Measurements from ENCODE around the gene STX18.

Gene STX18

DNA sequence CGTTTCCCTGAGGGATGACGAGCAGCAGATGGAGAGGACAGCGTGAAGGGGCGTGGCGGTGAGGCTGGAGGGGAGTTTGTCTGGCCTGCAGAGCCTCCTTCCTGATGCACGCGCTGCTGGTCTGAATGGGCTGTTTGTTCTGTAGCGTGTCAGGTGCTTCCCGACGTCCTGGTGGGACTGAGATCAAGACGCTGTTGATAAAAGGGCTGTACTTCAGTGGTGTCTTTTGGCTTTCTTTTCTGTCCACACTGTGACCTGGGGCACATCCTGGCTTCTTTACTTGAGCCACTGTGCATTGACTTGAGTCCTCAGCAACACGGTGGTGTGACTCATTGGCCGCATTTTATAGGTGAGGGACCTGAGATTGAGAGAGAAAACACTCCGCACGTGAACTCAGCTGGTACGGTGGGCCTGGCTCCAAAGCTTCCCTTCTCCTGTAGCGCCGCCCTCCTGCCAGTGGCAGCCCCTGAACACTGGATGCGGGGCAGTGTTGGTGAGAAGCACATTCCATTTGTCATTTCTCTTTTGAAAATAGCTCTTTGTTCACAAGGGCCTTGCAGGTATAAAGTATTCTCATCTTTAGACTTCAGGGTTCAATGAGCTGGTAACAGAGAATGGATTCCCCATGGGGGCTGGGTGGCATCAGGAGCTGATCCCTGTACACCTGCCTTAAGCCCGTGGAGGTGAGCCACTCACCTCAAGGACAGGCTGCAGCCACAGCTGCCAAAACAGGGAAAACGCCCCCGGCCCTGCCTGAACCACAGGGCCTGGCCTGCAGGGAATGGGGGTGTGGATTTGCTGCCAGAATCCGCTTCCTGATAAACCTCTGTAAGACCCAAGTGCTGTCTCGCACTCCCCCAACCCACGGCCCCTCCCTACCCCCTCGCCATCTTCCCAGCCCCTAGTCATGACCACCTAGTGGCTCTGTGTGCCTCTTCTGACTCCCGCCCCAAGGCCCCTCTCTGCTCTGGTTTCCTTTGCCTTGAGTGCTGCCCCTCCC is 125.7 kb downstream of the STX18 start:
- DNase-seq, result no peak

- DNase-seq, result no peak
Observed at GRCh38 chr4:4415107-4415805, 126.6 kb downstream of the STX18 start.

- DNase-seq, result no peak
Observed at GRCh38 chr4:4413806-4414205, 128.0 kb downstream of the STX18 start.

GRCh38 chr4:4413373-4413725 is 128.5 kb downstream of the STX18 start:
- DNase-seq, result no peak

- DNase-seq, result no peak
Observed at GRCh38 chr4:4412641-4413372, 129.0 kb downstream of the STX18 start.

- no peak for DNase-seq
Observed at GRCh38 chr4:4411906-4412305, 129.9 kb downstream of the STX18 start.

GRCh38 chr4:4410271-4410670 is 131.6 kb downstream of the STX18 start:
- DNase-seq, result no peak

- no peak for DNase-seq
Observed at GRCh38 chr4:4409416-4410115, 132.3 kb downstream of the STX18 start.

GRCh38 chr4:4408576-4409335 is 133.1 kb downstream of the STX18 start:
- no peak for DNase-seq

DNA sequence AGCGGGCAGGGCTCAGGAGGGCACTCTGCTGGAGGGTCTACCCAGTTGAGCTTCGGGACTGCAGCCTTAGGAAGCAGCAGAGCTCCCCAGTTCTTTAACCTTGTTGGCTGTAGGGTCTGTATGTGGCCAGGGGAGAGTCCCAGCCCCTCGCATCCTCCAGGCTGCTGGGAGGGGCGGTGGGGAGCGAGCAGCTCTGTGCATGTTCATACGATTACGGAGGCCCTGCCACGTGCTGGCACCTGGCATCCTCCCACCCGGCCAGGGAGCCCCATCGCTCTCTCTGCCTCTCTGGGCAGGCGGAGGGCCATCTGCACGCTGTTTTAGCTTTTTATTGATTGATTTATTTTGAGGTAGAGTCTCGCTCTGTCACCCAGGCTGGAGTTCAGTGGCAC is 133.7 kb downstream of the STX18 start:
- DNase-seq, result no peak

- DNase-seq, result no peak
Observed at GRCh38 chr4:4407299-4408131, 134.3 kb downstream of the STX18 start.

DNA sequence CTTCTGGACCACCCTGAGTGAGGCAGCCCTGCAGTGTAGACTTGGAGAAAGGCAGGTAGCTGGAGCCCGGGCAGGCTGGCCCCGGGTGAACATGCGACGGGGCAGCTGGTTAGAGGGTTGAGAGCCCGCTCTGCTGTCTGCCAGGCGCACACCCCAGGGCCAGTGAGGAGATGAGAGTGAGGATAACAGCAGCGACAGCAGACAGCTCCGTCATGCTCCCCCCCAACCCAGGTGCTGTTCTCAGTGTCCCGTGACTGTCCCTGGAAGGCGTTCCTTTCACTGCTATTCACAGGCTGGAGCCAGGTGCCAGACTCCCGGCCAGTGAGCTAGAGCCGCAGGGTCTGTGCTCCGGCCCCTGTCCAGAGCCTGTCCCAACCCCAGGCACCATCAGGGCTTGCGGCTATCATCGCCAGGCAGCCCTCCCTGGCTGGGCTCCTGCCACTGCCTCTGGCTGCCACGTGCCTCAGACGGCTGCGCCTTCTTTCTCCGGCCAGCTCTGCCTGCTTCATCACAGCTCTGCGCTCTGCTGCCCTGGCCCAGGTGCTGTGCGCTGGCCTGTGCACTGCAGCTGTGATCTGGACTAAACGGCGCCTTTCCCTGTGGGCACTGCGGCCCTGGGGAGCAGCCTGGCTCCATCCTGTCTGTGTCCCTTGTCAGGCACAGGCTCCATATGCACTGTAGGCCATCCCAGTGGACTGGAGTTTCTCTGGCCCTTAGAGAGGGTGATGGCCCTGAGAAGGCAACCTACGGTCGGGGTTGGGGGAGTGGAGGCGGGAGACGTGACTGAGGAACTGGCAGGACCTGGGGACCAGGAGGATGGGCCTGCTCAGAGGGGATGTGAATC is 135.2 kb downstream of the STX18 start:
- DNase-seq, result no peak

- DNase-seq, result no peak
Observed at GRCh38 chr4:4405358-4405962, 136.4 kb downstream of the STX18 start.

DNA sequence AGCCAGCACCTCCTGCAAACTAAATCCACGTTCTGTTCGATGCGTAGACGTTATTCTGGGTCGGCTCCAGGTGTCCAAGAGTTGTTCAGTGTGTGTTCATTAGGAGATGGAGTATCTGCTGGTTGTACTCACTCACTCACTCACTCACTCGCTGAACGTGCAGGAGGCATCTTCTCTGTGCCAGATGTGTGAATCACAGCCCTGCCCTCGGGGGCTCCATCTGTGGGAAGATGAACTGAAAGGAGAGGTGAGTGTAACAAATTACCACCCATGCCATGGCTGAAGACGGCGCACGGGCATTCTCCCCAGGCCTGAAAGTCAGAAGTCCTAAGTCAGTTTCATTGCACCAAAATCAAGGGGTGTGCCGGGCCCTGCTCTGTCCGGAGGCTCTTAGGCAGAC is 138.9 kb downstream of the STX18 start:
- no peak for DNase-seq

DNA sequence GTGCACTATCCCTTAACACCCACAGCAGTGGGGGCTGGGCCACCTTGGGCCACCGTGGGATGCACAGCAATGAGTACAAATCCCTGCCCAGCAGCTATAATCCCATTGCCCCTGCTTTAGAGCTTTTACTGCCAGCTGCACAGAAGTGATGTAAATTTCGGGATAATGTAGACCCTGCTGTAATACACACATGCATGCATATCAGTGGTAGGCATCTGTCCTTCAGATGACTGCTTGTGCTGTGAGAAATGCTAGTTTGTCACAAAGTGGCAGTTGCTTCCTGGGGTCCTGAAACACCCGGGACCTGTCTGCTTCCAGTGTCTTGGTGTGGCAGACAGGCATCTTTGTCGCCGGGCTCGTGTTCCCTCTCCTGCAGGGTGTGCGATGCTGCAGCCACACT is 140.8 kb downstream of the STX18 start:
- no peak for DNase-seq

- no peak for DNase-seq
Observed at GRCh38 chr4:4398430-4398829, 143.4 kb downstream of the STX18 start.

DNA sequence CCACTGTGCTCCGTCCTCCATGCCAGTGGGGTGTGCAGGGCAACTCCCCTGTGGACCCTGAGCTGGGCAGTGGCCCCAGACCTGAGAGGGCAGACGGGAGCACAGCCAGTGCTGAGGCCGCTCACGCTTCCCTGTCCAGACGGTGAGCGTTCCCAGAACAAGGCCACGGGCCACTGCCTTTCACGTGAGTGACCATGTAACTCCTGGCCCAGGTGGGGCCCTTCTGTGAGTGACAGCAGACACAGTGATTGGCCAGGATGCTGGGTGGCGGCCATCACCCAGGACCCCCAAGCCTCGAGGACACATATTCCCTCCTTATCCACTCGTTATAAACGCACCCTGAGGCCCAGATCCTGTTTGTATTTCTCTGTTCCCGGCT is 144.4 kb downstream of the STX18 start:
- no peak for DNase-seq

- DNase-seq, result no peak
Observed at GRCh38 chr4:4396628-4397440, 145.0 kb downstream of the STX18 start.

Measured in SW 1271 (cell line).